ENCODE results near the gene C19orf73. TPM values are rescaled to one million over a fixed set of nuclear protein-coding genes. Genes with fewer than 3 reads are reported as not detected.

The C19orf73 gene
- total and polyA plus RNA-seq, 9 of the 15 experiments (the other 6 are each of a cell fraction or from before 2014, with no cell fraction given) = 0.08 to 7.4 (median 1.4) TPM

DNA sequence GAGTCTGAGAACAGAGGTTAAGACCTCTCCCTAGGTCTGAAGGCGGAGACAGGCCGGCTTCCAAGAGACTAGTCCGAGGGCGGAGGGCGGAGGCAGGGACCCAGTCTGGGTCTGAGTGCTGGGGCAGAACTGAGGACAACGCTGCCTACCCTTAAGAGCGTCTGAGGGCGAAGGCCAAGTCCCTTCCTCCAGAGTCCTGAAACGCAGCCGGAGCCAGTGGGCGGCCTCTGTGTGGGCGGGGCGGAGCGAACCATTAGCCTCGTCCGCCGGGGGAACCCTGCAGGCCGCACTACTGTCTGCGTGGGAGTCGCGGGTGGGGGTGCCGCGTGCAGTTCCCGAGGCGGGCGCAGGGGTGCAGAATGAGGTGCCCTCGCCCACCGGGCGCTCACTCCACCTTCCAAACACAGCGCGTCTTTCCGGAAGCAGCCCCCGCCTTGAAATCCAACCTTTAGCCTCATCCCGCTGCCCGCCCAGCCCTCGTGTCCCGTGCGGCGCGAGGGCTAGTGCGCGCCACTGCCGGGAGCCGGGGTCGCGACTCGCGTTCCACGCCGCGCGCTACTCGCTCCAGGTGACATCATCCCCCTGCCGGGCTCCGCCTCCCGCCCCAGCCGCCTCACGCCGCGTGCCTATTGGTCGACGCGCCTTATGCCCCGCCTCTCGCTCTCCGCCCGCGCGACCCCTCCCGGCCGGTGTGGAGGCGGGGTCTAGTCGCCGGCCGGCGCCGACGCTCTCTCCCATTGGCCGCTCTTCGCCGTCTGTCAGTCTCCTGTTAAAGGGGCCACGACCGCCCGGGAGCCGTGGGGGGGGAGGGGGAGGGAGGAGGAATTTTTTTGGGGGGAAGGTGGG, at the start of gene C19orf73 (continued):
- TF ChIP-seq NEUROD1 (IDR thresholded peaks at IDR 0.05; ENCODE audit: borderline replicate concordance, low read depth, low read length, partially characterized antibody) (peak; percentile 17), NRF1 (conservative IDR thresholded peaks at IDR 0.05 in 1 of 2, IDR thresholded peaks at IDR 0.05 in 1 of 2) (peak; percentile 83 to 86), NONO (IDR thresholded peaks at IDR 0.05; ENCODE audit: low read depth in 2 of 2, low read length in 1 of 2) (peak; percentile 46 to 98; a peak in 3 of 4 replicates), SMAD4 (CRISPR knock-in tag; conservative IDR thresholded peaks at IDR 0.05) (peak; percentile 93), ZNF263 (CRISPR knock-in tag; IDR thresholded peaks at IDR 0.05; ENCODE audit: borderline replicate concordance) (peak; percentile 72; the same call in 1 of the 2 replicates), ZNF12 (CRISPR knock-in tag; IDR thresholded peaks at IDR 0.05) (no peak), GATAD2A (IDR thresholded peaks at IDR 0.05) (peak; percentile 85; the same call in 1 of the 2 replicates)
- TF ChIP-seq, protein P1, sequence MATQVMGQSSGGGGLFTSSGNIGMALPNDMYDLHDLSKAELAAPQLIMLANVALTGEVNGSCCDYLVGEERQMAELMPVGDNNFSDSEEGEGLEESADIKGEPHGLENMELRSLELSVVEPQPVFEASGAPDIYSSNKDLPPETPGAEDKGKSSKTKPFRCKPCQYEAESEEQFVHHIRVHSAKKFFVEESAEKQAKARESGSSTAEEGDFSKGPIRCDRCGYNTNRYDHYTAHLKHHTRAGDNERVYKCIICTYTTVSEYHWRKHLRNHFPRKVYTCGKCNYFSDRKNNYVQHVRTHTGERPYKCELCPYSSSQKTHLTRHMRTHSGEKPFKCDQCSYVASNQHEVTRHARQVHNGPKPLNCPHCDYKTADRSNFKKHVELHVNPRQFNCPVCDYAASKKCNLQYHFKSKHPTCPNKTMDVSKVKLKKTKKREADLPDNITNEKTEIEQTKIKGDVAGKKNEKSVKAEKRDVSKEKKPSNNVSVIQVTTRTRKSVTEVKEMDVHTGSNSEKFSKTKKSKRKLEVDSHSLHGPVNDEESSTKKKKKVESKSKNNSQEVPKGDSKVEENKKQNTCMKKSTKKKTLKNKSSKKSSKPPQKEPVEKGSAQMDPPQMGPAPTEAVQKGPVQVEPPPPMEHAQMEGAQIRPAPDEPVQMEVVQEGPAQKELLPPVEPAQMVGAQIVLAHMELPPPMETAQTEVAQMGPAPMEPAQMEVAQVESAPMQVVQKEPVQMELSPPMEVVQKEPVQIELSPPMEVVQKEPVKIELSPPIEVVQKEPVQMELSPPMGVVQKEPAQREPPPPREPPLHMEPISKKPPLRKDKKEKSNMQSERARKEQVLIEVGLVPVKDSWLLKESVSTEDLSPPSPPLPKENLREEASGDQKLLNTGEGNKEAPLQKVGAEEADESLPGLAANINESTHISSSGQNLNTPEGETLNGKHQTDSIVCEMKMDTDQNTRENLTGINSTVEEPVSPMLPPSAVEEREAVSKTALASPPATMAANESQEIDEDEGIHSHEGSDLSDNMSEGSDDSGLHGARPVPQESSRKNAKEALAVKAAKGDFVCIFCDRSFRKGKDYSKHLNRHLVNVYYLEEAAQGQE (IDR thresholded peaks at IDR 0.05; ENCODE audit: borderline replicate concordance) = no peak; the same call in 1 of the 2 replicates
- TF ChIP-seq, protein P1 (CRISPR knock-in tag; IDR thresholded peaks at IDR 0.05; ENCODE audit: low read depth) = peak; percentile 88

Data from K562 (cell line).